ENCODE results near the gene TAOK1.
A peak's percentile ranks its signal among the peaks of the same experiment; 100 is the strongest.

Gene TAOK1

DNA sequence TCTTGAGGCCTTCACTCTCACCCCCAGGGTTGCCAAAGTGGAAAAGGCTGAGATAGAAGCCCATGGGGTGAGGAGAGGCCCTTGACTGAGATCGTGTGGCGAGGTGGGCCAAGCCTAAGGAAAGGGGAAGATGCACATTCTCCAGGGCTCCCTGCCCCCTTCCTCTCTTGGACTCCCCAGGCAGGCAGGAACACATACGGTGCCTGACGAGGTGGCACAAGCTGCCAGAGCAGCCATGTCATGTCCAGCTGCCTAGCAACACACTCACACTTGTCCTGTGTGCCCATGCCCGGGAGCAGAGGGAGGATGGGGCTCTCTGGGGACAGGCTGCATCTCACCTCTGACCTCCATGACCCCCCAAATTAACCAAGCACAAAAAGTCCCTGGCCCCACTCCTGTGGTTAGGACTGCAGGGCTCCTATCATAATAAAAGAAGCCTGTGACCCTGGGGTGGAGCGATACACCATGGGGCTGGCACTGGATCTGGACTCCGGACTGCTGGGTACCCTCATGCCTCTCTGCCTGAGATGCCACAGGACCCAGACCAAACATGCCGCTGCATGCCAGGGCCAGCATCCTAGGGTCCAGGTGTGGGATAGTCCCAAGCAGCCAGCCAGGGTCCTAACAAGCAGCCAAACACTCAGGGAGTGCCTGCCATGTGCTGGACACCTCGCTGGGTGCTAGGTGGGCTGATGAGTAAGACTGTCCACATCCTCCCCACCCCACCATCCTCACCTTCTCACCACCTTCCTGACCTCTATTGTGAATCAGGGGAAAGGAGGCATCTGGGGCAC, 196.7 kb downstream of the TAOK1 start:
- DNase-seq, result no peak

GRCh38 chr17:29587591-29587990, 197.4 kb downstream of the TAOK1 start:
- no peak for DNase-seq

GRCh38 chr17:29588017-29588561, 197.9 kb downstream of the TAOK1 start:
- no peak for DNase-seq

GRCh38 chr17:29588562-29589411, 198.6 kb downstream of the TAOK1 start:
- peak; percentile 62 for DNase-seq

DNA sequence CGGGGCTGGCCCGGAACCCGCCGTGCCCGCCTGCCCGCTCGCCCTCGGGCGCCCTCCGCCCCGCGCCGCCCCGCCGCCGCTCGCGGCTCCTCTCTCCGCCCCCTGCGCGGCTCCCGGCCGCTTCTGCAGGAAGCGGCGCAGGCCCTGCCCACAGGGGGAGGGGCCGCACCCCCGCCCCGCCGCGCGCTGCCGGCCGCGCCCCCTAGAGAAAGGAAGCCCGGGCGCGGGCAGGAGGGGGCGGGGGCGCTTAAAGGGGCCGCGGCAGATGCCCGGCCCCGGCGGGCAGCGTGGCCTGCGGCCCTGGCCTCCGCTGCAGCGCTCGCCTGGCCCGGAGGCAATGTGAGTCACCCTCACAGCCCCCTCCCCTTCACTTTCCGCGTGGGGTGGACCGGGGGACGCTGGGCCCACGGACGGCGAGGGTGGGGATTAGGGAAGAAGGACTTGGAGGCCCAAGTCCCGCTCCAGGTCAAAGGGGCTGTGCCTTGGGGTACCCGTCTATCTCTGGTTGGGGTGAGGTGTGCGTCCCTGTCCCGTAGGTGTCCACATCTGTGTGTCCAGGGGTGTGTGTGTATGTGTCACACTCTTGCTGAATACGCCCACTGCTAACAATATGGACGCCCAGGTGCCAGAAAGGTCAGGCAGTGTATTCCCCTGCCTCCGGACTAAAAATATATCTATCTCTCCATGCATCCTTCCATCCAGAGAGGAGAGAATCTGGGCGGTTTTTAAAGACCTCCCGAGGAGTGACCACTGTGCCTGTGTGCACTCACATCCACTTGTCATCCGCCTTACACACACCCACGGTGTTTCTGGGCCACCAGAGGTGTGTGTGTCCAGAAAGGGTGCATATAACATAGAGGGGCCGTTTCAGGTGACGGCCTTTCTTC, 199.6 kb downstream of the TAOK1 start, which contains the start of gene GIT1:
Gene GIT1 (minus strand): TSS at position 125 of the 887 bp plus-strand sequence. CDS start 270 bp downstream, outside the sequence.
- DNase-seq, result peak; percentile 86

DNA sequence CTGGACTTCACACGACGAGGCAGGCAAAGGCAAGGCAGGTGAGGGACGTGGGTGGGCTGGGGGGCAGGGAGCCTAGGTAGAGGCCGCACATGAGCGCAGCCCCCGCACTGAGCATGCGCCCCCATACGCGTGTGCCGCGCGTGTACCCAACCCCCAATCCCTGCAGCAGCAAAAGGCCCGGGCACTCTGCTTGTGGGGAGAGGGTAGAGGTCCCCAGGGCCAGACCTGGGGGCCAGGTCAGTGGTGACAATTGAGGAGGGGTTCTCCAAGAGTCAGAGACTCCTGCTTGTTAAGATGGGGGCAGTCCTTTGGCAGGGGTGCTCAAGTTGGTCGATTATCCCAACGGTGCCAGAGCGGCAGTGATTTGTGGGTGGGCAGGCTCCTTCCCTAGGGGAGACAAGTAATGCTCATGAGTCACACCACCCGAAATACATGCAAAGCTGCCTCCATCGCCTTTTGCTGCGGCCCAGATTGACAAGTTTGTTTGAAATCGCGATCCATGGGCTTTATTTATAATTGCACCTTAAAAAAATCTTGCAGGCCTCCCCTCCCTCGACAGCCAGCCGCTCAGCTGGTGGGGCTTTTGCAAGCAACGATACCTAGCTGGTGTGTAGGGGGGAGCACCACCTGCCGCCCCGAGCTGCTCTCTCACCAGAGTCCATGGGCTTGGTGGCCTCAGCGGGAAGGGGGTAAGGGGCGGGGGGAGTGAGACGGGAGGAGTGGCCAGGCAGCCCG, 200.4 kb downstream of the TAOK1 start:
- DNase-seq, result peak; percentile 23

DNA sequence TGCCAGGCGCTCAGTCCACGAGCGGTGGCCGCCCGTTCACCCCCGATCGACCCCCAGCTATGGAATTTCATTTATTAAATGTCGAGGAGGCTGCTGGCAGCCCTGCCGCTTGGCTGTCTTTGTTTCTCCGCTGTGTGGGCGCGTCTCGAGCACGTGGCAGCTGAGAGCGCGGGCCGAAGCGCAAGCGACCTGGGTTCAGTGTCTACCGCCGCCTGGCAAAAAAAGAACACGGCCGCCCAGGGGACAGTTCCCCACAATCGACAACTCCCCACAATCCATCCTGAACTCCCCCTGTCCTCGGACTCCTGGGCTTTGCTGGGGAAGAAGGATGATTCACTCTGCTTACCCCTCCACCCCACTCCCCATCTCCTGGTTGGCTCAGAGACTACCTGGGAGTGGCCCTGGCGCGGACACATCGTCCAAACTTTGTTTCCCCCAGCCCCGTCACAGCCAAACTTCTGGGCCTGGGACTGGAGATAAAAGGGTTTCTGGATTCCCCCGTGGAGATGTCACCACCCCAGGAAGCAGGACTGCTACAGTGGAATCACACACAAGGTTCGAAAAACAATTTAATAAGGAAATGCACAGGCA, 201.1 kb downstream of the TAOK1 start:
- peak; percentile 61 for DNase-seq

- DNase-seq, result peak; percentile 82
Measured at GRCh38 chr17:29591737-29592608, 201.8 kb downstream of the TAOK1 start.

DNA sequence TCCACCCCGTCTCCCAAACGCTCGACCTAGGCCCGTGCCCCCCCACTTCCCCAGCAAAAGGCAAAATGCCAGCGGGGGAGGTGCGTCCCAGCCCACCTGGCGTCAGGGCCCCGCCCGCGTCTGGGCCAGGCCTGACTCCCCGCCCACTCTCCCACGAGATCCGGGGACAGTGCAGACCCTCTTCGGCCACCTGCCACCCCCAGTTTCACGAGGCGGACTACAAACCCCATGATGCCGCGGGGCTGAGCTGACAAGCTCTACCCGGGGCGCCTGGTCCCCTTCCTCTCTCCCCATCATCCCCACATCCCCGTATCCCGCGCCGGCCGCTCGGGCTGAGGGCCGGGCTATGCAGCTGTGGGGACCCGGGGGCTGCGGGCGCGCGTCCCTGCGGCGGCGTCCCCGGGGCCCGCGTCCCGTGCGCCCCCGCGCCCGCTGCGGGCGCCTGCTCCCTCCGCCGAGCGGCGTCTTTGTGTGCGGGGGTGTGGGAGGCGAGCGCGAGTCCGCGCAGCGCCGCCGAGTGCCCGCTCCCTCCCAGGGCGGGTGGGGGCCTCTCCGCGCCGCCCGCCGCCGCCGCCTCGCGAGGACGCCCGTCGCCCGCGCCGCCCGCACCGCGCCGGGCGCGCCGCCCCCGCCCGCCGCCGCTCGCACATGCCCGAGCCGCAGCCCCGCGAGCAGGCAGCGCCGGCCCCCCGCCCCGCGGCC, 202.8 kb downstream of the TAOK1 start, which contains the start of gene ANKRD13B:
Gene ANKRD13B (plus strand): TSS at position 283 of the 702 bp plus-strand sequence. CDS start 490 bp downstream, outside the sequence.
- peak; percentile 61 for DNase-seq

GRCh38 chr17:29593591-29594518, 203.7 kb downstream of the TAOK1 start:
- DNase-seq, result peak; percentile 37

DNA sequence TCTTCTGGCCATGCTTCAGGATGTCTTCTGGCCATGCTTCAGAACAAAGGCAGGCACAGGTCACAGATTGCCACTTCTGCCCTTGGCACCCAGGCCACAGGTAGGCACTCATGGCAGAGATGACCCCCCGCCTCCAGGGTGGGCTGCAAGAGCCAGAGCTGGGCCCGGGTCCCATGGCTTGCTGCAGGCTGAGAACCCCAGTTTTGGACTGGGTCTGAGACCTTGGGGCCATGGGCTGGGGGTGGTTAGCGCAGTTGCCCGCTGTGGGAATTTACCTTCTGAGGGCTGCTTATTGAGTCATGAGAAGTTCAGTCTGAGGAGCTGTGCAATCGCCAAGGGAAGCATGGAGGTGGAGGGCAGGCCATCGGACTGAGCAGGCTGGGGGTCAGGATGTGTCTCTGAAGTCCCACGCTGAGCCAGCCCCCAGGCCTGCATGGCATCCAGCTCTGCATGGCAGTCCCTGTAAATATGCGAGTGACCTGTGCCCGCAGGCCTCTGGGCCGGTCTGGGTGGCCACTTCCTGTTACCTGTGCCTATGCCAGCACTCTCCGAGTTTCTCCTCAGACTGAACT, 204.4 kb downstream of the TAOK1 start:
- DNase-seq, result no peak

- no peak for DNase-seq
Measured at GRCh38 chr17:29595107-29595942, 205.2 kb downstream of the TAOK1 start.

DNA sequence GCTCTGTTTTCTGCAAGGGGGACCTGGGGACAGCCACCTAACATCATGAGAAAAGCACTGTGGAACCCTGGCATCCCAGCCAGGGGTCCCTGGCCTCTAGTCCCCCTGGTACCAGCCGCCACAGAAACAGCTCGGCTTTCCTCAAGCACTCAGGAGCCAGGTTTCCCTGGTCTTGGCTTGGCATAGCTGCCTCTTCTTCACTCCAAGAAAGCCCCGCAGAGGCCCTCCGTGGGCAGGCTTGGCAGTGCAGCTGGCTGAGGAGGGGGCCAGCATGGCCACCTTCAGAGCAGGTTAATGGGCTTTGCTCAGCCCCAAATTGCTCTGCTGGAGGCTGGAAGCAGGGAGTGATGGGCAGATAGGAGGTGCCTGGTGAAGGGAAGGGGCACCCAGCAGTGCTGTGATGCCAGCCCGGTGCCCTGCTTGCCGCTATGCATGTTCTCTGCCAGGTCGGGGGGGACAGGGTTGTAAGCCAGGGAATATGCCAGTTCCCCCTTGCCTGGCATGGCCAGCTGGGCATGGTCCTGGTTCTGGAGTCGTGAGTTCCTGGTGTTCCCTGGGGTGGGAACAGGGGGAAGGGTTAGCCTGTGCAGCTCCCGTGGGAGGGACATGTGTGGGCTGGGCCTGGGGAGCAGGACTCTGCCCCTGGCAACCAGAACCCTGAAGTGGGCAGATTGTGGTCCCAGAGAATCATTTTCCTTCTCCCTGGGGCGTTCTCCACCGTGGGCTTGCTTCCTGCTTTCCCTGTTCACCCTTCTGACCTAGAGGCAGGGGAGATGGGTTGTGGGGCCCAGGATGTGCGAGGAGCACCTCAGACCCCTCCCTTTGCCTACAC, 206.0 kb downstream of the TAOK1 start:
- DNase-seq, result no peak

DNA sequence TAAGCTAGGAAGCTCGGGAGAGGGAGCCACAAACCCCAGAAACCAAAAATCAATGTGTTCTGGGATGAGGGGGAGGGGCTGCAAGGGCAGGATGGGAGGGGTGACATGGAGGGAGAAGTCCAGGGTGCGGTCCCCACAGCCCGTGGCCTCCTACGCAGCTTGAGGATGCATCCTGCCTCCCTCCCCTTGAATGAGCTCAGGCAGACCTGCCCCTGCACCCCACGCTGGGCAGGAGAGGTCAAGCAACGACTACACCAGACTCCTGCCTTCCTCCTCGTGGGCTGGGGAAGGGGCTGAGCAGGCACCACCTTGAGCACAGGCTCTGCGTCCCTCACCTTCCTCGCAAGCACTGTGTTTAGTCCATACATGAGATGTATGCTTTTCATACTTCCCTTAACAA, 206.6 kb downstream of the TAOK1 start:
- DNase-seq, result no peak

DNA sequence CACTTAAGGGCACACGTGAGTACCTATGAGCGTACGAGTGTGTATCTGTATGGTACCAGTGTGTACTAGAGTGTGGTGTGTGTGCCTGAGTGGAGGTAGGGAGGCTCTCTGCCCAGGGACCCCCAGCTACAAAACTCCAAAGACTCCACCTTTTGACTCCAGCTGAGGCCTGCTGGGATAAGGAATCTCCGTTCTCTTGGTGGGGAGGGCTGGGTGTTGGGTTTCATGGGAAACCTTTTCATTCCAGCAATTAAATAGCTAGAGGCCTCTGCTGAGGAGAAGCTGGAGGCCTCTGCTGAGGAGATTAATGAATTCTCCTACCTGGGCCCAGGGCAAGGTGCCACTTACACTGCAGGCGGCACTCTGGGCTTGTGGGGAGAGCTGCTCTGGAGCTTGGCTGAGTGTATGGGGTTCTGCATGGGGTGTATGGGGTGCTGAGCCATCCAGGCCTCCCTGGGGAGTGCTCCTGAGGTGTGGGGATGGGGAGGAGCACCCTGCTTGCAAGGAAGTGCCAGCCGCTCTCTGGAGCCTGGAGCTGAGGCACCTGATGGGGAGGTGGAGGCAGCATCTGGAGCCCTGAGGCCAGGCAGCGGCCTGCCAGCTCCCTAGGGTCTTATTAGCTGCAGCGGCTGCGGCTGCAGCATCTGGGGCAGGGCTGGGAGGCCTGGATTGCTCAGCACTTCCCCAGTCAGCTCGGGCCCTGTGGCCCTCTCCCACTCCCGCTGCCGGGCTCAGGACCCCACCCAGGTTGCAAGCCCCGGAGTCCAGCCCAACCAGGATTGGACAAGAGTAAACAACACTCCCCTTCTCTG, 207.4 kb downstream of the TAOK1 start:
- no peak for DNase-seq
